ENCODE results near the gene SMTNL2.

Gene SMTNL2

GRCh38 chr17:4545217-4545951 is 38.9 kb upstream of the SMTNL2 start:
- no peak for DNase-seq

GRCh38 chr17:4547118-4547906 is 37.0 kb upstream of the SMTNL2 start:
- no peak for DNase-seq

GRCh38 chr17:4548061-4548461 is 36.3 kb upstream of the SMTNL2 start:
- peak; percentile 21 for DNase-seq

- peak; percentile 17 for DNase-seq
These were observed 35.4 kb upstream of the SMTNL2 start for GRCh38 chr17:4548721-4549531.

DNA sequence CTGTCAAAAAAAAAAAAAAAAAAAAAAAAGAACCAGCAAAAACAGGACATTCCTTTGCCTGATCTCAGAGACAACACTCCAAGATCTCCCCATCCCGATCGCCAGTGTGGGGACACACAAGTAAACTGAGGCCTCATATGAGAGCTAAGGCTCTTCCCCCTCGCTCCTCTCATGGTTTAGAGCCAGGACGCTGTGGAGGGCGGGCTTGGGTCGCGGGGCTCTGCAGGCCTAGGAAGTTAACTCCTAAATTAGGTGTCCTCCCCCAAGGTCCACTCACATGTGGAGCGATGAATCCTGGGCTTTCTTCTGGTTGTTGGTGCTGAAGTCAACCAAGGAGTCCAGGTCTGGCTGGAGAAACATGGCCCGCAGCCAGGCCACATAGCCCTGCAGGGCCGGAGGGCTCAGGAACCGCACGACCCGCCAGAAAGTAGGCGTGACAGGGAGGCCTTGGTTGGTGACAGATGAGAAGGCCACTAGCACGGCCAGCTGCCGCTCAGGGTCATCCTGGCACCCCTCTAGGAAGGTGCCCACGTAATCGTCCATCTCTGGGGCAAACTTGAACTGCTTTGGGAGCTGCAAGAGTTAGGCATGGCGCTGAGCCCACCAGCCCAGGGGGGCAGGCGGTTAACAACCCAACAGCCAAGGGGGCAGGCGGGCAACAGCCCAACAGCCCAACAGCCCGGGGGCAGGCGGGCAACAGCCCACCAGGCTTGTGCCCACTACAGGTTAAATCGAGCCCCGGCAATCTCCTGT is 34.4 kb upstream of the SMTNL2 start:
- DNase-seq: peak; percentile 18

- no peak for DNase-seq
These were observed 33.7 kb upstream of the SMTNL2 start for GRCh38 chr17:4550534-4551039.

DNA sequence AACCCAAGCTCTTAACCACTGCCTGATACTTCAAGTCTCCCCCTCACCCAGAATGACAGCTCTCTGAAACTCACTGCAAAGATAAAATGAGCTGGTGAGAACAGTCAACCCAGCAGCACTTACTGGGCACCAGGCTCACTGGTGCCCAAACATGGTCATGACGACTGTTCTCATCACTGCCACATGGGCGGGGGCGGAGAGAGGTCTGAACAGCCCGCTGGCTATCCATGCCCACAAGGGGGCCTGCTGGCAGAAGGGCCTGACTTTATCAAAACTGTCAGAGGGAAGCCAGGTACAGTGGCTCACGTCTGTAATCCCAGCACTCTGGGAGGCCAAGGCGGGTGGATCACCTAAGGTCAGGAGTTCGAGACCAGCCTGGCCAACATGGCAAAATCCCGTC is 33.2 kb upstream of the SMTNL2 start:
- DNase-seq: no peak

GRCh38 chr17:4551796-4552525 is 32.4 kb upstream of the SMTNL2 start:
- peak; percentile 24 for DNase-seq

- DNase-seq: peak; percentile 20
These were observed 30.7 kb upstream of the SMTNL2 start for GRCh38 chr17:4553669-4554068.

DNA sequence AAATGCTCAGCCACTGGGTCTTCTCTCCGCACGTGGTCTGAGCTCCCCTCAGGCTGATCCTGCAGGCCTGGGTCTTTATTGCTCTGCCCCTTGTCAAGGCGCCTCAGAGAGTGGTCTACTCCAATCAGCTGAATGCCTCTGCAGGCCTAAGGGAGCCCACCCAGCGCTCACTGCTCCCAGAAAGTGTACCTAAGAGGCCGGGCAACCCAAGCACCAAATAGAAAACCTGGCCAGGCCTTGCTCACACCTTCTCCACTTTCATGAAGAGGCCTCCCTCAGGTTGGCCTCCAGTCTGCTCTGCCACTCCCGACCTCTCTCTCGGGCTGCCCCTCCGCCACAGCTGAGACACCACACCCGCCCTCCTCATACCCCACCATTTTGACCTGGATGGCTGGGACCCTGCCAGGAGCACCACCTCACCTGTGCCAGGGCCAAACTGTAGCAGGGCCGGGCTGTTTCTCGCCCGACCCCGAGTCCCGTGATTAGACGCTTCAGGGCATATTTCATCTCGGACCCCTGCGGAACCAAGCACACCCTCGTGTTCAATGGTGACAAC is 29.8 kb upstream of the SMTNL2 start:
- DNase-seq: peak; percentile 33

- DNase-seq: peak; percentile 97
These were observed 29.1 kb upstream of the SMTNL2 start, which contains the start of gene MYBBP1A for GRCh38 chr17:4554997-4555799. Gene MYBBP1A, minus strand, starts transcription at chr17:4555384. Its CDS starts 60 bp downstream, at chr17:4555324.

DNA sequence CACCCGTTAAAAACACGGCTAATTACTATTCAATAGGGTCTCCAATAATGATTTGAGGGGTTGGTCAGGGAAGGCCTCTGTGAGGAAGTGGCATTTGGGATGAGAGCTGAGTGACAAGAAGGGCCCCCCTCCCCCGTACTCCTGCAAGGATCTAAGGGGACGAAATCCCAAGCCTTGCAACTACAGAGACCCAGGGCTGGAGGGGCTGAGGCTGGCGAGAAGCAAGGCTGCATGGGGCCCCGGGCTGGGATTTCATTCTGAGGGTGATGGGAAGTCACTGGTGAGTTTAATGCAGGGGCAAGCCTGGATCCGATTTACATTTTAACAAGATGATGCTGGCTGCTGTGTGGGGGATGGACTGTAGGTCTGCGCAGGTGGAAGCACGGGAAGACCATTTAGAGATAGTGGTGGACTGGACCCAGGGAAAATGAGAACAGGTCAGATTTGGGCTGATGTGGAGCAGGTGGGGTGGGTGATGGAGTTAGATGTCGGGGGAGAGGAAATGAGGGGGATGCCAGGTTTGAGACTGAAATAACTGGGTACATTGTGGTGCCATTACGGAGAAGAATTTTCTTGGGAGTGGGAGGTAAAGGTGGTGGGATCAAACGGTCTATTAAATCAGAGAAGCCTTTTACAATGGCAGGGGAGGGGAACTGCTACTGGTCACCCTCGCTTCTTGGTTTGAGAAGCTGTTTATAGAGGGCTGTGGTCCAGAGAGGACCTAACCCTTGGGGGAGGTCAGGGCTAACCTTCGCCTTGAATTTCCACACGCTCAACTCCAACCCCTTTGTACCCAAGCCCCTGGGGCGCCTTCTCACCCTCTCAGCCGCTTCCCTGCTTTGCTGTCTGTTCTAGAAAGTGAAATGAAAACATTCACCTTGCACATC is 28.2 kb upstream of the SMTNL2 start:
- peak; percentile 17 for DNase-seq

DNA sequence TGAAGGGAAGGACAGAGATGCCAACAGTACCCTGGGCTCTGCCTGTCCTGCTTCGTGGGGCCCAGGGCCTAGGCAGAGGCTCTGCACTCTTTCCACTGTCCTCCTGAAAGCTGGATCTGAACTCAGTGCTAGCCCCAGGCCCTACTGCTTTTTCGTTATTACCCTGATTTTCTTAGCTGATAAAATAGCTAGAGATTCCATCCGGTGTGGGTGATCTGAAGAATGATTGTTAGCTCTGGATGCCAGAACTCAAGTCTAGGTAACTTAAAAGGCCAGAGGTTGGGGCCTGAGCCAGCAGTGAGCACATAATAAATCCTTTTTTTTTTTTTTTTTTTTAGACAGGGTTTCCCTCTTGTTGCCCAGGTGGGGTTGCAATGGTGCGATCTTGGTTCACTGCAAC is 27.3 kb upstream of the SMTNL2 start:
- DNase-seq: no peak

GRCh38 chr17:4557626-4558346 is 26.5 kb upstream of the SMTNL2 start:
- DNase-seq: no peak

- DNase-seq: peak; percentile 17
These were observed 25.9 kb upstream of the SMTNL2 start for GRCh38 chr17:4558347-4558971.

DNA sequence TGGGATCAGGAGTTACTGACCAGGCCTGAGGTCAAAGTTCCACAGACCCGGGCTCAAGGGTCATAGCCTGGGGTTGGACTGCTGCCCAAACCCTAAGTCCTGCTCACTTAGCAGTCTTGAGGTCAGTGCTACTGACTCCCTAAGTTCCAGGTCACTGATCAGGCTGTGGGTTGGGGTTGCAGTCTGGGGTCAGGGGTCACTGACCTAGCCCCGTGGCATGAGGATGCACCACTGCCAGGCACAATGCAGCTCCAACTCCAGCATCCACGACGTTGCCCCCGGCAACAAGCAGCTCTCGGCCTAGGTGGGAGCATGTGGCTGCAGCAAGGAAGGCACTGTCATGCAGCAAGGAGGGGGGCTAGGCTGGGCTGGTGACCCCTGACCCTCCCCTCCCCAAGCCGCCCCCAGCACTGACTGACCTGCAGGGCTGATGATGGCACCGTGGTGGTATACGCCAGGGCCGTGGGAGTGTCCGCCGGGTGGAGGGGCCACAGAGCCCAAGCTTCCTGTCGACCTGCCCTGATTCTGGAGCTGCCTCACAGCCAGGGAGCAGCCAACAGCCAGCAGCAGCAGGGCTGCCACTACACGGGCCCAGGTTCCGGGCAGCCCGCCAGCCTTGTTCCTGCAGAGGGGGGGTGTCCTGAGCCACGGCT is 25.1 kb upstream of the SMTNL2 start:
- peak; percentile 22 for DNase-seq

- DNase-seq: no peak
These were observed 24.4 kb upstream of the SMTNL2 start for GRCh38 chr17:4559966-4560365.

DNA sequence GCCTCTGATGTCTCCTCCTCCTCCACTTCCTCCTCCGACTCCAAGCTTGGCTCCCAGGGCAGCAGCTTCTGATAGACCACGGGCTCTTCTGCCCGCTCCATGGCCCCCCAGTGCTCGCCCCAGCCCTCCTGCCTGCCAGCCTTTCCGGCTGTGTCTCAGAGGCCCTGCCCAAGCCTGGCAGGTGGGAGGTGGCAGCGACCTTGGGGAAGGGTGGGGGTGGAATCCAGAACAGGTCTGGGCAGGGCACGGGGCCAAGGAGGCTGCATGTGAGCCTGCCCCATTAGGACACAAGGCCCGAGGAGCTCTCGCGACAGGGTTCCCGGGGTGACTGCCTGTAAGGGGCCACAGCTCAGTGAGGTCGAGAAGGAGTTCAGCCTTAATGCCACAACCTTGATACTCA is 23.9 kb upstream of the SMTNL2 start, which contains the start of gene GGT6:
Gene GGT6, minus strand, starts transcription at position 157 of the 400 bp plus-strand sequence. Its CDS starts 56 bp downstream, at position 101.
- DNase-seq: peak; percentile 24
